Body of pancreas (tissue), 4 donors: ENCODE results near the gene KLHL28. TPM values are rescaled to one million over a fixed set of nuclear protein-coding genes. Genes with fewer than 3 reads are reported as not detected.

Experiments used
- ATAC-seq: fragments of 150-250 bp; one replicate; pipeline ENCODE4 v1.9.1; 2016
- DNase-seq, 4 donors: peaks; one replicate each; pipeline ENCODE4 v3.0.0-alpha.2; 2019
- H3K27ac ChIP-seq, 4 donors: fragments of 200-600 bp; sonication (generic); 1 replicate in 3 of 4; 2 replicates in 1 of 4; pipeline versions ENCODE4 v1.5.1 to v1.6.1; 2016 to 2019; ENCODE audit warnings: mild to moderate bottlenecking in 1 of 4, mixed read lengths in 1 of 4, moderate library complexity in 1 of 4
- H3K27me3 ChIP-seq, 2 donors: fragments of 200-600 bp; sonication (generic); one replicate each; pipeline ENCODE4 v1.6.0; 2016; ENCODE audit warnings: mild to moderate bottlenecking in 1 of 2
- H3K36me3 ChIP-seq, 2 donors: fragments of 200-600 bp; sonication (generic); replicated peaks in 1 of 2; 2 replicates each; pipeline ENCODE4 v1.5.1; 2016; ENCODE audit warnings: low read depth in 2 of 2; ENCODE audit not compliant: insufficient read depth in 1 of 2
- H3K4me1 ChIP-seq: fragments of 200-600 bp; sonication (generic); one replicate; pipeline ENCODE4 v1.6.0; 2016
- H3K4me3 ChIP-seq, 2 donors: fragments of 200-600 bp; sonication (generic); 1 replicate in 1 of 2; 2 replicates in 1 of 2; pipeline ENCODE4 v1.5.1; 2016 to 2019
- H3K9me3 ChIP-seq, 3 donors: fragments of 200-600 bp; sonication (generic); 1 replicate in 2 of 3; 2 replicates in 1 of 3; pipeline ENCODE4 v1.5.1; 2016
- POLR2A ChIP-seq, 3 donors: fragments of 450-650 bp; IDR thresholded peaks; one replicate each; pipeline ENCODE4 v1.6.1; 2016; ENCODE audit warnings: antibody characterized with exemption in 3 of 3, mild to moderate bottlenecking in 2 of 3
- WGBS, 2 donors: methylation state at CpG; one replicate each; pipeline ENCODE4 v1.1.5; 2017; 5-methylcytosine and 5-hydroxymethylcytosine counted together
- intact Hi-C: fragments of 100-400 bp; cut with DNase I; formaldehyde crosslinking; loops from one replicate; pipeline ENCODE4 v1.15.1; 2023
- total RNA-seq, 2 donors: library from RNA; depleted of rRNA; stranded (reverse); fragments of >200 nt; gene quantifications; one replicate each; pipeline ENCODE4 v1.1.0, GENCODE V29; 2016
- TF ChIP-seq, protein P1 (sequence below), 7 experiments: fragments of 450-650 bp in 4 of 7; fragments of 200-600 bp in 3 of 7; sonication (generic) in 3 of 7; IDR thresholded peaks; one replicate each; pipeline ENCODE4 v1.5.1; 2016 to 2019; ENCODE audit warnings: antibody characterized with exemption in 7 of 7

Gene KLHL28
- total RNA-seq, 2 donors from 2014 or later: 5.9 to 8.0 TPM

- Histone ChIP-seq H3K4me1 (peaks cover 11% of the 10 kb centered on the region), H3K4me3 (no peak overlapping the region), H3K27me3 (no peaks in the 10 kb centered on the region), H3K36me3 (no peaks in the 10 kb centered on the region), H3K27ac (no peak overlapping the region), H3K9me3 (no peaks in the 10 kb centered on the region)
- no peak for ATAC-seq
- peak; percentile 25 to 75 (median 46) for DNase-seq
- TF ChIP-seq, protein P1, sequence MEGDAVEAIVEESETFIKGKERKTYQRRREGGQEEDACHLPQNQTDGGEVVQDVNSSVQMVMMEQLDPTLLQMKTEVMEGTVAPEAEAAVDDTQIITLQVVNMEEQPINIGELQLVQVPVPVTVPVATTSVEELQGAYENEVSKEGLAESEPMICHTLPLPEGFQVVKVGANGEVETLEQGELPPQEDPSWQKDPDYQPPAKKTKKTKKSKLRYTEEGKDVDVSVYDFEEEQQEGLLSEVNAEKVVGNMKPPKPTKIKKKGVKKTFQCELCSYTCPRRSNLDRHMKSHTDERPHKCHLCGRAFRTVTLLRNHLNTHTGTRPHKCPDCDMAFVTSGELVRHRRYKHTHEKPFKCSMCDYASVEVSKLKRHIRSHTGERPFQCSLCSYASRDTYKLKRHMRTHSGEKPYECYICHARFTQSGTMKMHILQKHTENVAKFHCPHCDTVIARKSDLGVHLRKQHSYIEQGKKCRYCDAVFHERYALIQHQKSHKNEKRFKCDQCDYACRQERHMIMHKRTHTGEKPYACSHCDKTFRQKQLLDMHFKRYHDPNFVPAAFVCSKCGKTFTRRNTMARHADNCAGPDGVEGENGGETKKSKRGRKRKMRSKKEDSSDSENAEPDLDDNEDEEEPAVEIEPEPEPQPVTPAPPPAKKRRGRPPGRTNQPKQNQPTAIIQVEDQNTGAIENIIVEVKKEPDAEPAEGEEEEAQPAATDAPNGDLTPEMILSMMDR (IDR thresholded peaks at IDR 0.05): no peak
- TF ChIP-seq POLR2A (IDR thresholded peaks at IDR 0.05): no peak
- intact Hi-C loops: no loop called here
Observed at GRCh38 chr14:44979740-44980356, 18.1 kb upstream of the KLHL28 start.

DNA sequence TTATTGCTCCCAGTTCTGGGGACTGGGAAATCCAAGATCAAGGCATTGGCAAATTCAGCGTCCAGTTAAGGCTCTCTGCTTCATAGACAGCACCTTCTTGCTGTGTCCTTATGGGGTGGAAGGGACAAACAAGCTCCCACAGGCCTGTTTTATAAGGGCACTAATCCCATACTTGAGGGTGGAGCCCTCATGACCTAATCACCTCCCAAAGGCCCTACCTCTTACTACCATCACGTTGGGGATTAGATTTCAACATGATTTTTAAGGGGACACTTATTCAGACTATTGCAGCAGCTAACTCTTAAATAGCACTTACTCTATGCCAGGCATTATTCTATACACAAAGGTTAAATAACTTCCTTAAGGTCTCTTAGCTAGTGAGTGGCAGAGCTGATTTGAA is 17.5 kb upstream of the KLHL28 start:
- 61 to 74% methylated on average over 2 of the region's 2 CpGs for WGBS, 2 donors

DNA sequence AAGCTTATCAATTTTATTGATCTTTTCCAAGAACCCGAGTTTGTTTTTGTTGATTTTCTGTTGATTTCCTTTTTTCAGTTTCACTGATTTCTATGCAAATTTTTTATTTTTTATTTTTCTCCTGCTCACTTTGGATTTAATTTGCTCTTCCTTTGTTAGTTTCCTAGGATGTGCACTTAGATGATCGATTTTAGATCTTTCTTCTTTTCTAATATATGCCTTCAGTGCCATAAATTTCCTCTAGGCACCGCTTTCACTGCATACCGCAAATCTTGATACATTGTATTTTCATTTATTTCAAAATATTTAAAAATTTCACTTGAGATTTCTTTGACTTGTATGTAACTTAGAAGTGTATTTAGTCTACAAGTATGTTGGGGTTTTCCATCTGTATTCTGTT is 9.7 kb upstream of the KLHL28 start:
- WGBS, 2 donors: 86 to 89% methylated on average over 4 of the region's 4 CpGs
- DNase-seq: no peak
- TF ChIP-seq, protein P1 (IDR thresholded peaks at IDR 0.05): no peak
- no peak for TF ChIP-seq POLR2A (IDR thresholded peaks at IDR 0.05)
- no peak overlapping the region for H3K4me3 ChIP-seq
- peaks cover 27% of the 10 kb centered on the region for H3K4me1 ChIP-seq
- no peak for ATAC-seq
- no peaks in the 10 kb centered on the region for H3K36me3 ChIP-seq
- H3K27me3 ChIP-seq: no peaks in the 10 kb centered on the region
- intact Hi-C loops: no loop called here
- no peaks in the 10 kb centered on the region for H3K9me3 ChIP-seq
- H3K27ac ChIP-seq: no peak overlapping the region

More for the DNA sequence above, 17.5 kb upstream of the KLHL28 start:
- intact Hi-C loops: no loop called here
- Histone ChIP-seq H3K27ac (no peak overlapping the region), H3K36me3 (no peaks in the 10 kb centered on the region), H3K9me3 (no peaks in the 10 kb centered on the region), H3K4me1 (peaks cover 11% of the 10 kb centered on the region), H3K27me3 (no peaks in the 10 kb centered on the region), H3K4me3 (no peak overlapping the region)
- ATAC-seq: no peak
- DNase-seq: no peak
- TF ChIP-seq, protein P1 (IDR thresholded peaks at IDR 0.05): no peak
- TF ChIP-seq POLR2A (IDR thresholded peaks at IDR 0.05): no peak

GRCh38 chr14:44970907-44971306 is 9.2 kb upstream of the KLHL28 start:
- Histone ChIP-seq H3K4me1 (peaks cover 31% of the 10 kb centered on the region), H3K4me3 (no peak overlapping the region), H3K27me3 (no peaks in the 10 kb centered on the region), H3K9me3 (no peaks in the 10 kb centered on the region), H3K36me3 (no peaks in the 10 kb centered on the region), H3K27ac (no peak overlapping the region)
- no peak for TF ChIP-seq POLR2A (IDR thresholded peaks at IDR 0.05)
- TF ChIP-seq, protein P1 (IDR thresholded peaks at IDR 0.05): no peak
- ATAC-seq (no peak), DNase-seq (no peak)
- intact Hi-C loops: no loop called here

GRCh38 chr14:44968714-44969113 is 7.0 kb upstream of the KLHL28 start:
- TF ChIP-seq, protein P1 (IDR thresholded peaks at IDR 0.05): no peak
- TF ChIP-seq POLR2A (IDR thresholded peaks at IDR 0.05): no peak
- Histone ChIP-seq H3K36me3 (no peaks in the 10 kb centered on the region), H3K9me3 (no peaks in the 10 kb centered on the region), H3K4me3 (no peak overlapping the region), H3K4me1 (peaks cover 30% of the 10 kb centered on the region), H3K27ac (no peak overlapping the region), H3K27me3 (no peaks in the 10 kb centered on the region)
- intact Hi-C loops: no loop called here
- DNase-seq (no peak), ATAC-seq (no peak)
